ENCODE results near the gene CHD9.

CHD9 gene

DNA sequence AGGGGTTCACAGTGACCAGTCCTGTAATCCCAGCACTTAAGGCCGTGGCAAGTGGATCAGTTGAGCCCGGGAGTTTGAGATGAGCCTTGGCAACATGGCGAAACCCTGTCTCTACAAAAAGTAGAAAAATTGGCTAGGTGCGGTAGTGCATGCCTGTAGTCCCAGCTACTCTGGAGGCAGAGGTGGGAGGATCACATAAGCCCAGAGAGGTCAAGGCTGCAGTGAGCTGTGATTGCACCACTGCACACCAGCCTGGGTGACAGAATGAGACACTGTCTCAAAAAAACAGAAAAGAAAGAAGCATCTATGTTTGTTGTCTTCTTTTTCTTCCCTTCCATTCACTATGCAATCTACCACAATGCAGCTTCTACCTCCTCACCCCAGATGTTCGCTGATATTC, 227.5 kb downstream of the CHD9 start:
- H3K79me2 ChIP-seq (ENCODE audit: insufficient read depth, low read length): no peaks in the 10 kb centered on the region
- H3K9ac ChIP-seq (ENCODE audit: low read length): no peak overlapping the region
- H2AFZ ChIP-seq (ENCODE audit: low read depth, low read length, severe bottlenecking): no peak overlapping the region
- H3K4me3 ChIP-seq (ENCODE audit: insufficient read depth, low read length, poor library complexity, severe bottlenecking): no peak overlapping the region
- peaks cover 19% of the 10 kb centered on the region for H3K36me3 ChIP-seq (ENCODE audit: low read length)
- no peak overlapping the region for H3K4me2 ChIP-seq (ENCODE audit: low read depth, low read length, poor library complexity, severe bottlenecking)
- H4K20me1 ChIP-seq (ENCODE audit: low read depth, low read length): no peaks in the 10 kb centered on the region
- no peaks in the 10 kb centered on the region for H3K27me3 ChIP-seq (ENCODE audit: low read length)
- TF ChIP-seq EZH2phosphoT487 (conservative IDR thresholded peaks at IDR 0.05; ENCODE audit: low read length) (no peak), CTCF (IDR thresholded peaks at IDR 0.05; ENCODE audit: insufficient read depth, low read length, poor library complexity, severe bottlenecking) (no peak)
- no peaks in the 10 kb centered on the region for H3K9me2 ChIP-seq (replicated peaks; ENCODE audit: insufficient read depth, low read length)
- no peak overlapping the region for H3K27ac ChIP-seq (ENCODE audit: low read depth, low read length)
- H3F3A ChIP-seq (ENCODE audit: insufficient read depth): peaks cover 13% of the 10 kb centered on the region; the same call in 1 of the 2 replicates
- H3K9me3 ChIP-seq (ENCODE audit: insufficient read depth, low read length): no peaks in the 10 kb centered on the region

DNA sequence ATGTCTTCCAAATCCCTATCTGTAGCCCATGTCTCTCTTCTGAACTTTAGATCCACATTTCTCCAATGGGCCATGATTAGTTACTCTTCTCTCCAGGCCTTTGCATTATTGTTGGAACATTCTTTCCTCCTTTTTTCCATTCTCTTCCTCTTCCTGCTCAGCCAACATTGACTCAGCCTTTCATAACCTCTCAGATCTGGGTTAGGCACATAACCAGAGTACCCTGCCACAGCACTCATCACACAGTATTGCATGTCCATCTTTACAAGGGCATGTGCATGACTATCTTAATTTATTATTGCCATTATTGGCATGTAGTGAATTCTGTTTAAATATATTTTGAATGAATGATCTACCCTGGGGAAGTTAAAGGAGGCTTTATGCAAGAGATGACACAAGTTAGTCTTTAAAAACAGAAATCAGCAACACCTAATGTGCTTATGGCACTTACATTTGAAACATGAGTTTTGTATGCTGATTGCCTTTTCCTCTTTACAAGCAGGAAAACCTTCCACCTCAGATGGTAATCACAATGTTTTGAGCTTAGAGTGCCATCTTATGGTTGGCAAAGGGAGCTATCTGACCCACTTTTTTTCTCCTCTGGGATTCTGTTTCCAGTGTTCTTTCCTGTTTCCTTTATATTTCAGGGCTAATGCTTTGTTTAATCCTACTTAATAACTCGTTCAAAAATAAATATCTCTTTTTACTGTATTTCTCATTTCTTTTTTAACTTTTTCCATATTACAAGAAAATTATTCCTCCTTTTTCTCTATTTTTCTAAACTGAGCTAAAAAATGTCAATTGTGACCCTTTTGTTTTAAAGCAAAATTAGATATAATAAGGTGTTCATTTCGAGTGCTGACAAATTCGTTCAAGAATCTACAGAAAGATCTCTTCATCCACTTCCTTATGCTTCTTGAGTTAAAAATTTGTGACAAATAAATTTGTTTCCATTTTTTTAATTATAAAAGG, 228.5 kb downstream of the CHD9 start:
- H3K4me2 ChIP-seq (ENCODE audit: low read depth, low read length, poor library complexity, severe bottlenecking): no peak overlapping the region
- no peaks in the 10 kb centered on the region for H3K27me3 ChIP-seq (ENCODE audit: low read length)
- H3K9me2 ChIP-seq (replicated peaks; ENCODE audit: insufficient read depth, low read length): no peaks in the 10 kb centered on the region
- TF ChIP-seq CTCF (IDR thresholded peaks at IDR 0.05; ENCODE audit: insufficient read depth, low read length, poor library complexity, severe bottlenecking): peak; percentile 38
- no peak for TF ChIP-seq EZH2phosphoT487 (conservative IDR thresholded peaks at IDR 0.05; ENCODE audit: low read length)
- H3K9ac ChIP-seq (ENCODE audit: low read length): no peak overlapping the region
- no peak overlapping the region for H2AFZ ChIP-seq (ENCODE audit: low read depth, low read length, severe bottlenecking)
- H4K20me1 ChIP-seq (ENCODE audit: low read depth, low read length): no peaks in the 10 kb centered on the region
- peaks cover 24% of the 10 kb centered on the region for H3K36me3 ChIP-seq (ENCODE audit: low read length)
- H3F3A ChIP-seq (ENCODE audit: insufficient read depth): peaks cover 13% of the 10 kb centered on the region; the same call in 1 of the 2 replicates
- H3K27ac ChIP-seq (ENCODE audit: low read depth, low read length): no peak overlapping the region
- no peaks in the 10 kb centered on the region for H3K9me3 ChIP-seq (ENCODE audit: insufficient read depth, low read length)
- H3K4me3 ChIP-seq (ENCODE audit: insufficient read depth, low read length, poor library complexity, severe bottlenecking): no peak overlapping the region
- no peaks in the 10 kb centered on the region for H3K79me2 ChIP-seq (ENCODE audit: insufficient read depth, low read length)

GRCh38 chr16:53285236-53285635, 230.4 kb downstream of the CHD9 start:
- no peaks in the 10 kb centered on the region for H3K9me3 ChIP-seq (ENCODE audit: insufficient read depth, low read length)
- no peaks in the 10 kb centered on the region for H3K9me2 ChIP-seq (replicated peaks; ENCODE audit: insufficient read depth, low read length)
- H4K20me1 ChIP-seq (ENCODE audit: low read depth, low read length): no peaks in the 10 kb centered on the region
- H2AFZ ChIP-seq (ENCODE audit: low read depth, low read length, severe bottlenecking): no peak overlapping the region
- TF ChIP-seq CTCF (IDR thresholded peaks at IDR 0.05; ENCODE audit: insufficient read depth, low read length, poor library complexity, severe bottlenecking): no peak
- no peak for TF ChIP-seq EZH2phosphoT487 (conservative IDR thresholded peaks at IDR 0.05; ENCODE audit: low read length)
- no peak overlapping the region for H3K27ac ChIP-seq (ENCODE audit: low read depth, low read length)
- no peaks in the 10 kb centered on the region for H3K27me3 ChIP-seq (ENCODE audit: low read length)
- peaks cover 27% of the 10 kb centered on the region for H3K36me3 ChIP-seq (ENCODE audit: low read length)
- no peak overlapping the region for H3K4me3 ChIP-seq (ENCODE audit: insufficient read depth, low read length, poor library complexity, severe bottlenecking)
- no peak overlapping the region for H3K4me2 ChIP-seq (ENCODE audit: low read depth, low read length, poor library complexity, severe bottlenecking)
- H3K9ac ChIP-seq (ENCODE audit: low read length): no peak overlapping the region
- no peaks in the 10 kb centered on the region for H3K79me2 ChIP-seq (ENCODE audit: insufficient read depth, low read length)
- H3F3A ChIP-seq (ENCODE audit: insufficient read depth): peaks cover 13% of the 10 kb centered on the region; the same call in 1 of the 2 replicates
